Measurements from ENCODE around the gene HERPUD2.
"Not testable (repeated sequence)": the region's sequence is repeated elsewhere in the genome, so short reads cannot be mapped to it uniquely, and the experiment has no call there.

The HERPUD2 gene

DNA sequence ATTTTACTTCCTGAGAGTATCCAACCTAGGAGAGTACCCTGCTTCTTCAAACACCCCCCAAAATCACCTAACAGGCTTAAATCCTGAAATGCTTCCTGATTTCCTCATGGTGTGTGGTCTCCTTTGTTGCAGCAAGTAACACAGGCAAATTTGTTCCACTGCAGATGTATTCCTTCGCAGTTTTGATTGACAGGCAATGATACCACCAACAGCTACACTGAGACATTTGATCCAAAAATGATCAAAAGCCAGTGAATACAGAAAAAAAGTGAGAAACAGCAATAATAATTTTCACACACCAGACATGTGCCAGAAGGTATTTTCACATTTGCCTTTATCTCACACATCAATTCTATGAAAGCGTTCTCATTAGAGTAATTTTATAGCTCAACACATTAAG lies 95.9 kb downstream of the HERPUD2 start:
- DNase-seq, result no peak

DNA sequence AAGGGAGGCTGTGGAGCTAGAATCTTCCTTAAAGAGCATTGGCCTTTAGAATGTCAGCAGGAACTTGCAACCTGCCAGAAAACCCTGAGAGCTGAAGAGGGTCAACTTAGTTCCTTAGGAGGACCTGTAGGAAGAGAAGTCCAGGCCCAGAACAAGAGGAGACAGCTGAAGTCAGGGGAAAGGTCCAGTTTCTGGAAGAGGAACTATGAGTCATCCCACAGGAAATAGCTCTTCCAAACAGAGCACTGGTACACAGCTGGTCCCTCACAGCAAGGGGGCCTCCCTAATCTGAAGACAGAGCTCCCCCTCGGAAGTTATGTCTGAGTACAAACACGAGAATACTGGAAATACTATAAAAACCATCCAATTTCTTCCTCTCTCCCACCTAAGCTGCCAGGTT lies 98.9 kb downstream of the HERPUD2 start:
- no peak for DNase-seq

DNA sequence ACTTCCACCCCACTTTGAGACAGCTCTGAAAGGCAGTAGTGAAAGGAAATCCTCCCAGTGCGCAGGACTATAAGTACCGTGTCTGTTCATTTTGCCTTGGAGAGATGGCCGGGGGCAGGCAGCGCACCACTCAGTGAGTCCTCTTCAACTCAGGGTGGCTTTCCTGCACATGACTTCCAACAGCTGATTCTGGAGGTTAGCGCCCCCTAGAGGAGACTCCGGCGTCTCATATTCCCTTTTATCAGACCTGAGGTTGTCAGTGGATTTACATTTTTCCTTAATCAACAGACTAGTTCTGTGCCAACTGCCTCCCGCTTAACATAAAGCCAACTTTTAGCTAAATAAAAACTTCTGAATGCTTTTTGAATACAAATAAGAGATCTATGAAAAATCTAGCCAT lies 101.0 kb downstream of the HERPUD2 start:
- DNase-seq, result no peak

DNA sequence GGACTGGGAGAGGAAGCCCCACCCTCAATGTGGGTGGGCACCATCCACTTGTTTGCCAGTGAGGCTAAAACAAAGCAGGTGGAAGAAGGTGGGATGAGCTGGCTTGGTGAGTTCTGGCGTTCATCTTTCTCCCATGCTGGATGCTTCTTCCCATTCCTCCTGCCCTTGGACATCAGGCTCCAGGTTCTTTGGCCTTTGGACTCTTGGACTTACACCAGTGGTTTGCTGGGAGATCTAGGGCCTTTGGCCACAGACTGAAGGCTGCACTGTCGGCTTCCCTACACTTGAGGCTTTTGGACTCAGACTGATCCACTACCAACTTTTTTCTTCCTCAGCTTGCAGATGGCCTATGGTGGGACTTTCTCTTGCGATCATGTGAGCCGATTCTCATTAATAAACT lies 106.3 kb downstream of the HERPUD2 start:
- no peak for DNase-seq

DNA sequence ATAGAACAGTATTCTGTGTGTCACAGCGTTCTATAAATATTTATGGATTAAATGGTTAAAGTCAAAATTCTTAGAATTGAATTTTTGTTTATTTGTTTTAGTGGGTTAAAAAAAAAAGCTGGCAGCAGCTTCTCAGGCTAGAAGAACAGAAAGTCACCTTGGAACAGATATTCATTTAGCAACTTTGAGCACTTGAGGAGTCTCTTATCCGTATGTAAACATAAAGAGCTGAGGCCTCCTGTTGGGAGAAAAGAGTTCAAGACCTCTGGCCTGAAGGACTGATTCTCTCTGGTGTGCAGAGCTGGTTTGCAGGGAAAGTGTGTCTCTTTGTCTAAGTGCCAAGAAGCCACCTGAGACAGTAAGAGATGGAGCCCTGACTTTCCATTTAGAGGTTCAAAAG lies 109.9 kb downstream of the HERPUD2 start:
- no peak for DNase-seq

DNA sequence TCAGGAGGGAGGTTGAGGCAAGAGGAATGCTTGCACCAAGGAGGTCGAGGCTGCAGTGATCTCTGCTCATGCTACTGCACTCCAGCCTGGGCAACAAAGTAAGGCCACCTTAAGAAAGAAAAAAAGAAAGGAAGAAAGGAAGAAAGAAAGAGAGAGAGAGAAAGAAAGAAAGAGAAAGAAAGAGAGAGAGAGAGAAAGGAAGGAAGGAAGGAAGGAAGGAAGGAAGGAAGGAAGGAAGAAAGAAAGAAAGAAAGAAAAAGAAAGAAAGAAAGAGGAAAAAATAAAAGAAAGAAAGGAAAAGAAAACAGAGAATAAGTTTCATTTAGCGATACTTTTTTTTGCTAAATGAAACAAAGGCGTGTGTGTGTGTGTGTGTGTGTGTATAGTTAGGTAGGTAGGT lies 110.4 kb downstream of the HERPUD2 start:
- not testable (repeated sequence) for DNase-seq

Measured in NCI-H510A treated with DMSO at 0.1 percent for 48 hours (cell line).